ENCODE results near the gene LRP11.
"Not testable (repeated sequence)": the region's sequence is repeated elsewhere in the genome, so short reads cannot be mapped to it uniquely, and the experiment has no call there.

LRP11 gene

DNA sequence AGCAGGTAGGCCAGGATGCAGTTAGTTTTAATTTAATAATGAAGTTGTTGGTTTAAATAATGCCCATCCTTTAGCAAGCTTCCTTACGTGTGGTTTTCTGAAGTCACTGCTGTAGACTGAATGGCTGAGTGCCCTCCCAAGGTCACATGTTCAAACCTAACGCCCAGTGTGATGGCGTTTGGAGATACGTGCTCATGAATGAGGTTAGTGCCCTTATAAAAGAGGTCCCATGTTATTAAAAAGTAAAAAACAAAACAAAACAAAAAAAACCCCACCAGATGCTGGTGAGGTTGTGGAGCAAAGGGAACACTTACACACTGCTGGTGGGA is 16.3 kb downstream of the LRP11 start:
- H3K27me3 ChIP-seq (ENCODE audit: control insufficient read depth, insufficient read depth, low read length), result no peaks in the 10 kb centered on the region
- no CpG with 5 or more reads among the region's 4 CpGs for WGBS (ENCODE audit: insufficient coverage, insufficient read length)
- H3K36me3 ChIP-seq (ENCODE audit: control insufficient read depth, insufficient read depth, low read length), result no peaks in the 10 kb centered on the region
- H3K9me3 ChIP-seq (ENCODE audit: control insufficient read depth, insufficient read depth, low read length), result no peaks in the 10 kb centered on the region
- H3K4me1 ChIP-seq (ENCODE audit: control insufficient read depth, insufficient read depth, low read length), result no peaks in the 10 kb centered on the region
- no peak overlapping the region for H3K4me3 ChIP-seq (ENCODE audit: low read length)
- H3K27ac ChIP-seq (ENCODE audit: low read length), result no peak overlapping the region
- no peak for DNase-seq (ENCODE audit: low read depth, low spot score)

DNA sequence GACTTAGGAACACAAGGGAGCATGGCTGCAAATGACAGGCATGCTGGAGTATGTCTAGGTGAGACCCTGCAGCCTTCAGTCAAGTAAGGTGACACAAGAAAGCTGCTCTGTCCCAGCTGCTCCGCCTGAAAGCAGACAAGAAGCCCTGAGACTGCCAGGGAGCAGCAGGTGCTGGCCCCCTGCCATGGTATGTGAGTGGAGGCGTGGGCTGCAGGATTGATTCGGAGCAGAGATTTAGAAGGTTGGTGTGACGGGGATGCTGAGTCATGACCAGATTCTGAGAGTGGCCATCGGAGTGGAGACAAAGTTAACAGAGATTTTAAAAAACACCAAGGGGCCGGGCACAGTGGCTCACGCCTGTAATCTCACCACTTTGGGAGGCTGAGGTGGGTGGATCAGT is 17.8 kb downstream of the LRP11 start:
- no peaks in the 10 kb centered on the region for H3K36me3 ChIP-seq (ENCODE audit: control insufficient read depth, insufficient read depth, low read length)
- H3K4me3 ChIP-seq (ENCODE audit: low read length), result no peak overlapping the region
- WGBS (ENCODE audit: insufficient coverage, insufficient read length), result no CpG with 5 or more reads among the region's 7 CpGs
- no peak for DNase-seq (ENCODE audit: low read depth, low spot score)
- no peaks in the 10 kb centered on the region for H3K9me3 ChIP-seq (ENCODE audit: control insufficient read depth, insufficient read depth, low read length)
- H3K27me3 ChIP-seq (ENCODE audit: control insufficient read depth, insufficient read depth, low read length), result no peaks in the 10 kb centered on the region
- no peaks in the 10 kb centered on the region for H3K4me1 ChIP-seq (ENCODE audit: control insufficient read depth, insufficient read depth, low read length)
- H3K27ac ChIP-seq (ENCODE audit: low read length), result no peak overlapping the region

DNA sequence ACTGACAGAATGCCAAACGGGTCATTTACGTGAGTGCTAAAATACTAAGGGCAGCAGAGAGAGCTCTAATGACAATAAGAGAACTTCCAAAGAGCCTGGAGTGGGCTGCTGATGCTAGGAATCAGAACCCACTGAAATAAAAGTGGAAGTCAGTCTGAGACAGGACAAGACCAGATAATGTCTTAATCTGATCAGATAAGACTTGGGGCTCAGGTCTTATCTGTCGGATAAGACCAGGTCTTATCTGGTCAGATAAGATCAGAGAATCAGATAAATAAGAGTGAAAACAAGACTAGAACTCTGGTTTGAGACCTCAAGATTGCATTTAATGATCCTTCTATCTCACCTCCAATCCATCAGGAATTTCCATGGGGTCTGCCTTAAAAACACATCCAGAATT is 18.6 kb downstream of the LRP11 start:
- Histone ChIP-seq H3K27me3 (ENCODE audit: control insufficient read depth, insufficient read depth, low read length) (no peaks in the 10 kb centered on the region), H3K27ac (ENCODE audit: low read length) (no peak overlapping the region), H3K4me3 (ENCODE audit: low read length) (no peak overlapping the region), H3K4me1 (ENCODE audit: control insufficient read depth, insufficient read depth, low read length) (no peaks in the 10 kb centered on the region), H3K36me3 (ENCODE audit: control insufficient read depth, insufficient read depth, low read length) (no peaks in the 10 kb centered on the region), H3K9me3 (ENCODE audit: control insufficient read depth, insufficient read depth, low read length) (no peaks in the 10 kb centered on the region)
- WGBS (ENCODE audit: insufficient coverage, insufficient read length), result no CpG with 5 or more reads among the region's 3 CpGs
- no peak for DNase-seq (ENCODE audit: low read depth, low spot score)

DNA sequence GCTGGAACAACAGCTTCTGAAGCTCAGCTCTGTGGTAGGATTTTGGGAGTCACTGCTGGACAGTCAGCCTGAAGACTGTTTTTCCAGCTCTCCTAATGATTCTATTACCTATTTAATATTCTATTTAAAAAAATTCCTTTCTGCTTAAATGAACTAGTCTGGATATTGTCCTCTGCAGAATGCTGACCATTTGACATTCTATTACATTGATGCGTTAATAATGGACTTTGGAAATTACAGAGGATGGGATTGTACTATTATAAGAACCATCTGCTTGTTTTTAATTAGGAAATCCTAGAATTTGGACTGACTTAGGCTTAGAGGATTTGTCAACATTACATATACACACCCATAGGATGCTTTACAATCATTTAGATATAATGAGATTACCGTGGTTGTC is 19.7 kb downstream of the LRP11 start:
- no CpG with 5 or more reads among the region's 2 CpGs for WGBS (ENCODE audit: insufficient coverage, insufficient read length)
- Histone ChIP-seq H3K27ac (ENCODE audit: low read length) (no peak overlapping the region), H3K4me1 (ENCODE audit: control insufficient read depth, insufficient read depth, low read length) (no peaks in the 10 kb centered on the region), H3K27me3 (ENCODE audit: control insufficient read depth, insufficient read depth, low read length) (no peaks in the 10 kb centered on the region), H3K36me3 (ENCODE audit: control insufficient read depth, insufficient read depth, low read length) (no peaks in the 10 kb centered on the region), H3K9me3 (ENCODE audit: control insufficient read depth, insufficient read depth, low read length) (no peaks in the 10 kb centered on the region), H3K4me3 (ENCODE audit: low read length) (no peak overlapping the region)
- no peak for DNase-seq (ENCODE audit: low read depth, low spot score)

DNA sequence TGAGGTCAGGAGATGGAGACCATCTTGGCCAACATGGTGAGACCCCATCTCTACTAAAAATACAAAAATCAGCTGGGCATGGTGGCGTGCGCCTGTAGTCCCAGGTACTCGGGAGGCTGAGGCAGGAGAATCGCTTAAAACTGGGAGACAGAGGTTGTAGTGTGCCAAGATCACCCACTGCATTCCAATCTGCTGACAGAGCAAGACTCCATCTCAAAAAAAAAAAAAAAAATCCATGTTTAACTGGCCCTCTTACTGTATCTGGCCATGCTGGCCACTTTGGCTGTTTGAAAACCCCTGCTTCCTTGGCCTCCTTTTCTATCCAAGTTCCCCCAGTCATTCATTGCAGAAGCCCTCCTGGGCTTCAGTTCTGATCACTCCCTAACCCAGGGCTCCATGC is 20.1 kb downstream of the LRP11 start:
- H3K36me3 ChIP-seq (ENCODE audit: control insufficient read depth, insufficient read depth, low read length); H3K27me3 ChIP-seq (ENCODE audit: control insufficient read depth, insufficient read depth, low read length); DNase-seq (ENCODE audit: low read depth, low spot score); H3K27ac ChIP-seq (ENCODE audit: low read length); H3K4me3 ChIP-seq (ENCODE audit: low read length); H3K9me3 ChIP-seq (ENCODE audit: control insufficient read depth, insufficient read depth, low read length); H3K4me1 ChIP-seq (ENCODE audit: control insufficient read depth, insufficient read depth, low read length): not testable (repeated sequence)
- no CpG with 5 or more reads among the region's 4 CpGs for WGBS (ENCODE audit: insufficient coverage, insufficient read length)

DNA sequence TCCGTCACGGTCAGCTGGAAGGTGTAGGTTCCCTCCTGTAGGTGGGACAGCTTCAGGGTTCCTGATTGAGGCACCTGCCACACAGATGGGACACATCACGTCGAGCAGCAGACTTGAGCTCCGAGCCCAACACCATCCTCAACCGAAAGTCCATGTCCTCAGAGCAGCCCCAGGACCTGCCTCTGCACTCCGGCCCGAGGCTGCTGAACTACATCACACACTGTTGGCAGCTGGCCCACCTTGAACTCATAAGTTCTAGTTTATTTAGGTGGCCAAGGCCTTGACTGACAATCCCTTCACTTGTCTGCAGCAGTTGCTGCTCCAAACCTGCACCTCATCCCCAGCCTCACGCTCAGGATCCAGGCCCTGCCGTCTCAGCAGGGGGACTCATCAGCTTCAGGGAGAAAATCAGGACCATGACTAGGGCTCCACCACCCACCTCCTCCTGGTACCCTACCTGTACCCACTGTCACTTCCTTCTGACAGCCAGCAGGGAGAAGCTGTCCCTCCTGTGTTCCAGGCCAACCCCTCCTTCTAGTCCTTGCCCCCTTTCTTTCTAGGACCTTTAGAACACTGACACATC is 21.0 kb downstream of the LRP11 start:
- Histone ChIP-seq H3K27me3 (ENCODE audit: control insufficient read depth, insufficient read depth, low read length) (no peaks in the 10 kb centered on the region), H3K36me3 (ENCODE audit: control insufficient read depth, insufficient read depth, low read length) (no peaks in the 10 kb centered on the region), H3K4me3 (ENCODE audit: low read length) (no peak overlapping the region), H3K4me1 (ENCODE audit: control insufficient read depth, insufficient read depth, low read length) (no peaks in the 10 kb centered on the region), H3K27ac (ENCODE audit: low read length) (no peak overlapping the region), H3K9me3 (ENCODE audit: control insufficient read depth, insufficient read depth, low read length) (no peaks in the 10 kb centered on the region)
- DNase-seq (ENCODE audit: low read depth, low spot score), result no peak
- WGBS (ENCODE audit: insufficient coverage, insufficient read length), result no CpG with 5 or more reads among the region's 10 CpGs

DNA sequence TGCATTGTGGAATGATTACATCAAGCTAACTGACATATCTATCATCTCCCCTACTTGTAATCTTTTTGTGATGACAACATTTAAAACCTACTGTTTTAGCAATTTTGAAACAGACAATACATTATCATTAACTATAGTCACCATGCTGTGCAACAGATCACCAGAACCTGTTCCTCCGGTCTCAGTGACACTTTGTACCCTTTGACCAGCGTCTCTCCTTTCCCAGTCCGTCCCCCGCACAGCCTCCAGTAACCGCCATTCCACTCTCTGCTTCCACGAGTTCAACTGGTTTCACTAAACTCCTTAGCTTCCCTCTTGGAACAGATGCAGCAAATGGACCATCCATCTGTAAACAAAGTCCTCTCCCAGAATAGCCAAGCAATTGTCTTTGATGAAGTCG is 21.8 kb downstream of the LRP11 start:
- H3K27me3 ChIP-seq (ENCODE audit: control insufficient read depth, insufficient read depth, low read length), result no peaks in the 10 kb centered on the region

DNA sequence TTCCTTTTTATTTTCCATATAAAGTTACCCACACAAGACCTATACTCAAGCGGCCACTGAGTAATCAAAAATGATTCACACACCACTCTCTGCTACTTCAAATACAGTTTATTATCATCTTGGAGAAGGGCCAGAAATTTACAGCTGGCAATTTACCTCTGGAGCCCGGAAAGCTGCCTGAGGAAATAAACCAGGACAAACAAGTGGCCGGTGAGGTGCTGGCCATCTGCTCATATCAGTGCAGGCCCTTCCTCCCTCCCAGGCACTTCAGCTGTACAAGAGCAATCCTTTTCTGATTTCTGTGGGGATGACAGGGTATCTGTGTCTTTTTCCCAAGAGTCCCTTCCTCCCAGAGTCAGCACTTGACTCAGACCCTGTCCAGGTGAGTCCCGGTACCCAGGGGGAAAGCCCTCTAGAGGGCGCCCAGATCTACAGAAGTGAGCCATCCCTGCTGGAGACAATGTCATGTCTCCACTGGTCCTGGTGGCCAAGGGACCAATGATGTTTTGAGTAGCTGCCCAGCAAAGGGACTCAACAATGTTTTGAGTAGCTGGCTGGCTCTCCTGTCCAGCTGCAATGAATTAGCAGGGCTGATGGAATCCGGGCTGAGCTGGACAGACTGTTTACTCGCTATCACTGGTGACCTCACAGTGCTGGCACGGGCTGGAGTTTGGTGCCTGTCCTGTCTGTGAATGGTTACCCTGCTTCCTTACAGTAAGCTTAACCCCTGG is 23.6 kb downstream of the LRP11 start:
- Histone ChIP-seq H3K4me1 (ENCODE audit: control insufficient read depth, insufficient read depth, low read length) (no peaks in the 10 kb centered on the region), H3K27me3 (ENCODE audit: control insufficient read depth, insufficient read depth, low read length) (no peaks in the 10 kb centered on the region), H3K27ac (ENCODE audit: low read length) (no peak overlapping the region), H3K9me3 (ENCODE audit: control insufficient read depth, insufficient read depth, low read length) (no peaks in the 10 kb centered on the region), H3K36me3 (ENCODE audit: control insufficient read depth, insufficient read depth, low read length) (no peaks in the 10 kb centered on the region), H3K4me3 (ENCODE audit: low read length) (no peak overlapping the region)
- no peak for DNase-seq (ENCODE audit: low read depth, low spot score)
- WGBS (ENCODE audit: insufficient coverage, insufficient read length), result no CpG with 5 or more reads among the region's 8 CpGs

More for the DNA sequence above, 21.8 kb downstream of the LRP11 start:
- Histone ChIP-seq H3K36me3 (ENCODE audit: control insufficient read depth, insufficient read depth, low read length) (no peaks in the 10 kb centered on the region), H3K9me3 (ENCODE audit: control insufficient read depth, insufficient read depth, low read length) (no peaks in the 10 kb centered on the region), H3K27ac (ENCODE audit: low read length) (no peak overlapping the region), H3K4me1 (ENCODE audit: control insufficient read depth, insufficient read depth, low read length) (no peaks in the 10 kb centered on the region), H3K4me3 (ENCODE audit: low read length) (no peak overlapping the region)
- no CpG with 5 or more reads among the region's 7 CpGs for WGBS (ENCODE audit: insufficient coverage, insufficient read length)
- no peak for DNase-seq (ENCODE audit: low read depth, low spot score)

DNA sequence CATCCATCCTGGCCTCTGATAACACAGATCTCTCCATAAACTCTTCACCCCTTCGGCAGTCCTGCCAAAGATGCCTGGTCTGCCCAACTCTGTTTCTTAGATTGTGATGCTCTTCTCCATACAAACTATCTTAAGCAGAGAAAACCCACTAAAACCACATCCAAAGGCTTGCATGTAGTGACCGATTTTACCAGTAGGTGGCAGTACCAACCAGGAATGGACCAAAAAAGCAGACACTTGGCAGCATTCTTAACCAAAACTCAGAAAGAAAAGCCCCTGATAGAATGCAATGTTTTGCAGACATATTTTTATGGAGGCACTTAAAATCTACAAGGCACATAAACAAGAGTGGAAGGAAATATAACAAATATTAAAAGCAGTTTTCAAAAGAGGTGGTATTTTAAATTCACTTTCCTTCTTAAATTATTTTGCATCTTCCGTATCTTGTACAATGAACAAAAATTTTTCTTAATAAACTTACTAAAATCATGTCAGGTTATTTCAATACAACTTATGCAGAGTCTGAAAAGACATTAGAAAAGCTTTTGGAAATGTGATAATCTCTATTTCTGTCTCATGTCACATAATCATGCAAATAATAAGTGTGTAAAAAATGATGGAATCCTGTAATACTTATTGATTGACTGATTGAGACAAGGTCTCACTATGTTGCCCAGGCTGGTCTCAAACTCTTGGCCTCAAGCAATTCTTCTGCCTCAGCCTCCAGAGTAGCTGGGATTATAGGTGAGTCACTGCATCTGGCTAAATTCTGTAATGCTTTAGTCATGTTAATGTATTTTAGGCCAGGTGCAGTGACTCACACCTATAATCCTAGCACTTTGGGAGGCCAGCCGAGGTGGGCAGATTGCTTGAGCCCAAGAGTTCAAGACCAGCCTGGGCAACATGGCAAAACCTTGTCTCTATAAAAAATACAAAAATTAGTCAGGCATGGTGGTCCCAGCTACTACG is 29.4 kb downstream of the LRP11 start:
- Histone ChIP-seq H3K4me3 (ENCODE audit: low read length) (no peak overlapping the region), H3K27me3 (ENCODE audit: control insufficient read depth, insufficient read depth, low read length) (no peaks in the 10 kb centered on the region), H3K9me3 (ENCODE audit: control insufficient read depth, insufficient read depth, low read length) (no peaks in the 10 kb centered on the region), H3K36me3 (ENCODE audit: control insufficient read depth, insufficient read depth, low read length) (no peaks in the 10 kb centered on the region), H3K27ac (ENCODE audit: low read length) (no peak overlapping the region), H3K4me1 (ENCODE audit: control insufficient read depth, insufficient read depth, low read length) (no peaks in the 10 kb centered on the region)
- WGBS (ENCODE audit: insufficient coverage, insufficient read length), result 100% methylated on average over 1 of the region's 5 CpGs
- peak; percentile 45 for DNase-seq (ENCODE audit: low read depth, low spot score)

DNA sequence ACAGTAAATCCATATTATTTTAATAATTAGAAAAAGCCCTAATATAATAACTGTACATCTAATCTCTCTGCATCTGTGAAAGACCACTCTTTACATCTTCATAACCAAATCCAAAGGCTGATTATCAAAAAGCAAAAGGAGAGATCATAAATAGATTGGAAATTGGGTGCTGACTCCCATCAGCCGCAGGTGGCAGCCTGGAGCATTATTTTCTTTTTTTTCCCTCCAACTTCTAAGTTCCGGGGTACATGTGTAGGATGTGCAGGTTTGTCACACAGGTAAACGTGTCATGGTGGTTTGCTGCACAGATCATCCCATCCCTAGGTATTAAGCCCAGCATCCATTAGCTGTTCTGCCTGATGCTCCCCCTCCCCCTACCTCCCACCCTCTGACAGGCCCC is 30.5 kb downstream of the LRP11 start:
- no peaks in the 10 kb centered on the region for H3K36me3 ChIP-seq (ENCODE audit: control insufficient read depth, insufficient read depth, low read length)
- no peak for DNase-seq (ENCODE audit: low read depth, low spot score)
- no peaks in the 10 kb centered on the region for H3K4me1 ChIP-seq (ENCODE audit: control insufficient read depth, insufficient read depth, low read length)
- no CpG with 5 or more reads among the region's 3 CpGs for WGBS (ENCODE audit: insufficient coverage, insufficient read length)
- H3K9me3 ChIP-seq (ENCODE audit: control insufficient read depth, insufficient read depth, low read length), result no peaks in the 10 kb centered on the region
- H3K4me3 ChIP-seq (ENCODE audit: low read length), result no peak overlapping the region
- no peak overlapping the region for H3K27ac ChIP-seq (ENCODE audit: low read length)
- H3K27me3 ChIP-seq (ENCODE audit: control insufficient read depth, insufficient read depth, low read length), result no peaks in the 10 kb centered on the region
